Vagina (tissue), 2 donors: ENCODE measurements around the gene SEC24C. TPM values are rescaled to one million over a fixed set of nuclear protein-coding genes. Genes with fewer than 3 reads are reported as not detected.

ENCODE experiments used
- DNase-seq, 2 donors: peaks; one replicate each; pipeline ENCODE4 v3.0.0-alpha.2; 2017; ENCODE audit errors: extremely low spot score in 2 of 2
- H3K27ac ChIP-seq: fragments of 200-600 bp; sonication (generic); one replicate; pipeline ENCODE4 v1.5.1; 2019
- H3K27me3 ChIP-seq: fragments of 200-600 bp; sonication (generic); one replicate; pipeline ENCODE4 v1.5.1; 2019
- H3K36me3 ChIP-seq, 2 donors: fragments of 200-600 bp; sonication (generic); one replicate each; pipeline ENCODE4 v1.5.1; 2017 to 2019
- H3K4me1 ChIP-seq: fragments of 200-600 bp; sonication (generic); one replicate; pipeline ENCODE4 v1.5.1; 2019
- H3K4me3 ChIP-seq, 2 donors: fragments of 200-600 bp; sonication (generic); 1 replicate in 1 of 2; 2 replicates in 1 of 2; pipeline ENCODE4 v1.5.1; 2016 to 2019
- H3K9me3 ChIP-seq: fragments of 200-600 bp; sonication (generic); one replicate; pipeline ENCODE4 v1.5.1; 2019
- CTCF ChIP-seq, 3 experiments: fragments of 450-650 bp in 2 of 3; fragments of 200-600 bp in 1 of 3; sonication (generic) in 1 of 3; IDR thresholded peaks; one replicate each; pipeline ENCODE4 v1.5.1; 2017 to 2019; ENCODE audit warnings: antibody characterized with exemption in 3 of 3, mild to moderate bottlenecking in 2 of 3, moderate library complexity in 2 of 3
- POLR2A ChIP-seq, 2 donors: fragments of 450-650 bp; IDR thresholded peaks; one replicate each; pipeline ENCODE4 v1.6.1; 2017; ENCODE audit warnings: antibody characterized with exemption in 2 of 2, mild to moderate bottlenecking in 2 of 2, moderate library complexity in 2 of 2
- POLR2AphosphoS5 ChIP-seq, 2 donors: sonication (generic); formaldehyde crosslinking; IDR thresholded peaks; one replicate each; pipeline ENCODE4 v1.9.0; 2017; ENCODE audit warnings: antibody characterized with exemption in 2 of 2, mild to moderate bottlenecking in 2 of 2, low read depth in 1 of 2; ENCODE audit not compliant: insufficient read depth in 1 of 2
- intact Hi-C: fragments of 100-400 bp; cut with DNase I; formaldehyde crosslinking; loops from one replicate; pipeline ENCODE4 v1.15.1; 2023
- total RNA-seq: library from RNA; depleted of rRNA; stranded (reverse); fragments of >200 nt; gene quantifications from one replicate; pipeline ENCODE4 v1.2.3, GENCODE V29; 2016

SEC24C gene
- total RNA-seq, 1 donor from 2014 or later, result 47.9 TPM

GRCh38 chr10:73730153-73730906 lies 13.8 kb upstream of the SEC24C start:
- Histone ChIP-seq H3K27me3 (no peaks in the 10 kb centered on the region), H3K4me1 (peaks cover 35% of the 10 kb centered on the region), H3K36me3 (peaks cover 0 to 18% of the 10 kb centered on the region in 2 donors), H3K9me3 (no peaks in the 10 kb centered on the region), H3K4me3 (peak overlapping the region; percentile 65 to 80), H3K27ac (peak overlapping the region; percentile 81)
- peak in 1 of 2 donors; percentile 94 for DNase-seq
- intact Hi-C loops, result no loop called here
- TF ChIP-seq CTCF (IDR thresholded peaks at IDR 0.05), result no peak
- TF ChIP-seq POLR2A (IDR thresholded peaks at IDR 0.05), result peak in 1 of 2 donors; percentile 19
- TF ChIP-seq POLR2AphosphoS5 (IDR thresholded peaks at IDR 0.05; ENCODE audit: insufficient read depth in 1 of 2, low read depth in 1 of 2), result peak; percentile 77 to 93

- Histone ChIP-seq H3K27ac (no peak overlapping the region), H3K27me3 (no peaks in the 10 kb centered on the region), H3K4me1 (peaks cover 35% of the 10 kb centered on the region), H3K36me3 (peaks cover 0 to 17% of the 10 kb centered on the region in 2 donors), H3K9me3 (no peaks in the 10 kb centered on the region), H3K4me3 (peak overlapping the region; percentile 65 to 80)
- intact Hi-C loops, result no loop called here
- DNase-seq, result no peak
- TF ChIP-seq POLR2AphosphoS5 (IDR thresholded peaks at IDR 0.05; ENCODE audit: insufficient read depth in 1 of 2, low read depth in 1 of 2), result no peak
- TF ChIP-seq CTCF (IDR thresholded peaks at IDR 0.05), result no peak
- no peak for TF ChIP-seq POLR2A (IDR thresholded peaks at IDR 0.05)
Measured at GRCh38 chr10:73731588-73732375, 12.4 kb upstream of the SEC24C start.

GRCh38 chr10:73732426-73732825 lies 11.7 kb upstream of the SEC24C start:
- TF ChIP-seq POLR2A (IDR thresholded peaks at IDR 0.05) (no peak), POLR2AphosphoS5 (IDR thresholded peaks at IDR 0.05; ENCODE audit: insufficient read depth in 1 of 2, low read depth in 1 of 2) (no peak), CTCF (IDR thresholded peaks at IDR 0.05) (no peak)
- H3K27ac ChIP-seq, result no peak overlapping the region
- no peak for DNase-seq
- intact Hi-C loops, result no loop called here
- H3K4me1 ChIP-seq, result peaks cover 35% of the 10 kb centered on the region
- H3K4me3 ChIP-seq, result no peak overlapping the region
- H3K27me3 ChIP-seq, result no peaks in the 10 kb centered on the region
- H3K9me3 ChIP-seq, result no peaks in the 10 kb centered on the region
- H3K36me3 ChIP-seq, result peaks cover 0 to 17% of the 10 kb centered on the region in 2 donors

- peaks cover 35% of the 10 kb centered on the region for H3K4me1 ChIP-seq
Measured at GRCh38 chr10:73732931-73733623, 11.1 kb upstream of the SEC24C start.

More at GRCh38 chr10:73732931-73733623, 11.1 kb upstream of the SEC24C start:
- no peak for DNase-seq
- peaks cover 0 to 22% of the 10 kb centered on the region in 2 donors for H3K36me3 ChIP-seq
- H3K27me3 ChIP-seq, result no peaks in the 10 kb centered on the region
- peak overlapping the region in 1 of 2 donors; percentile 18 for H3K4me3 ChIP-seq
- H3K27ac ChIP-seq, result no peak overlapping the region
- H3K9me3 ChIP-seq, result no peaks in the 10 kb centered on the region
- TF ChIP-seq POLR2A (IDR thresholded peaks at IDR 0.05) (no peak), POLR2AphosphoS5 (IDR thresholded peaks at IDR 0.05; ENCODE audit: insufficient read depth in 1 of 2, low read depth in 1 of 2) (no peak), CTCF (IDR thresholded peaks at IDR 0.05) (no peak)
- intact Hi-C loops, result no loop called here
